ENCODE measurements around the gene UAP1L1. TPM values are rescaled to one million over a fixed set of nuclear protein-coding genes. Genes with fewer than 3 reads are reported as not detected.

Gene UAP1L1
- total and polyA plus RNA-seq, 2 of the 8 experiments (the other 6 are each of a cell fraction or from before 2014, with no cell fraction given): 2.0 to 5.4 TPM

DNA sequence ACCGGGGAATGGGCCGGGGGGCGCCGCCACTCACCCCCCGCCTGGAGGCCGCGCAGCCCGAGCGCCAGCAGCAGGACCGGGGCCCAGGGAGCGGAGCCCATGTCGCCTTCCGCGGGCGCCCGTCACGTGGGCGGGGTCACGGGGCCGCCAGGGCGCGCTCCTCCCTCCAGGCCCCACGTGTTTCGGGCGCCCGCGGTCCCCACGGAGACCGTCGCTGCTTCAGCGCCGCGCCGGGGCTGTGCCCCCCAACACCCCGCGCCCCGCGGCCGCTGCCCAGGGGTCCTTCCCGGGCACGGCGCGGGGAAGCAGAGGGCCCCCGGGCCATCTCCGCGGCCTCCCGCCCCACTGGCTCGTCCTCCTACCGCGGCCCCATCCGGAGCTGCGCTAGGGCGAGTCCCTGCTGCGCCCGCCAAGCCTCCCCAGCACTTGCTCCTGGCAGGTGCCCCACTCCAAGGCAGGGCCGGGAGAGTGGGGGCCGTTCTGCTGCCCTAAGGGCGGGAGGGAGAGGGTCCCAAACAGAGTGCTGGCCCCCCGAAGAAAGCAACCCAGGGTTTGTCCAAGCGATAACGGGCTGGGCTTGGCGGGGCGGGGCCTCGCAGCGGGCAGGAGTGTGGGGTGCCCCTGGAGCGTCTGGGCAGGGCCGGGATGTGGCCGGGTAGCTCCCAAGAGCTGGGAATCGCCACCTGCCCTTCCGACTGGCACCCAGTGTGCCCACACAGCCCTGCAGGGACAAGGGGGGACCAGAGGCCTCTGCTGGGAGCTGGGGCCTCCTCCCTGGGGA lies 37.5 kb downstream of the UAP1L1 start, which contains the start of gene DPP7 (continued):
- TF ChIP-seq, protein P1, sequence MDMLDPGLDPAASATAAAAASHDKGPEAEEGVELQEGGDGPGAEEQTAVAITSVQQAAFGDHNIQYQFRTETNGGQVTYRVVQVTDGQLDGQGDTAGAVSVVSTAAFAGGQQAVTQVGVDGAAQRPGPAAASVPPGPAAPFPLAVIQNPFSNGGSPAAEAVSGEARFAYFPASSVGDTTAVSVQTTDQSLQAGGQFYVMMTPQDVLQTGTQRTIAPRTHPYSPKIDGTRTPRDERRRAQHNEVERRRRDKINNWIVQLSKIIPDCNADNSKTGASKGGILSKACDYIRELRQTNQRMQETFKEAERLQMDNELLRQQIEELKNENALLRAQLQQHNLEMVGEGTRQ (IDR thresholded peaks at IDR 0.05; ENCODE audit: low read length): peak; percentile 73
- TF ChIP-seq E2F6 (IDR thresholded peaks at IDR 0.05) (0 out of 2 replicates have a peak, but pooled peaks have one; percentile 25), PHF8 (conservative IDR thresholded peaks at IDR 0.05; ENCODE audit: low read depth, low read length) (no peak), RNF2 (IDR thresholded peaks at IDR 0.05; ENCODE audit: borderline replicate concordance, low read depth, low read length, missing control alignments, poor library complexity, severe bottlenecking) (peak; percentile 46)
